ENCODE data around the gene OR10AD1.

The OR10AD1 gene

GRCh38 chr12:48191096-48191495 is 12.0 kb downstream of the OR10AD1 start:
- no peak for DNase-seq (ENCODE audit: low read depth in 4 of 4, low spot score in 1 of 4)

DNA sequence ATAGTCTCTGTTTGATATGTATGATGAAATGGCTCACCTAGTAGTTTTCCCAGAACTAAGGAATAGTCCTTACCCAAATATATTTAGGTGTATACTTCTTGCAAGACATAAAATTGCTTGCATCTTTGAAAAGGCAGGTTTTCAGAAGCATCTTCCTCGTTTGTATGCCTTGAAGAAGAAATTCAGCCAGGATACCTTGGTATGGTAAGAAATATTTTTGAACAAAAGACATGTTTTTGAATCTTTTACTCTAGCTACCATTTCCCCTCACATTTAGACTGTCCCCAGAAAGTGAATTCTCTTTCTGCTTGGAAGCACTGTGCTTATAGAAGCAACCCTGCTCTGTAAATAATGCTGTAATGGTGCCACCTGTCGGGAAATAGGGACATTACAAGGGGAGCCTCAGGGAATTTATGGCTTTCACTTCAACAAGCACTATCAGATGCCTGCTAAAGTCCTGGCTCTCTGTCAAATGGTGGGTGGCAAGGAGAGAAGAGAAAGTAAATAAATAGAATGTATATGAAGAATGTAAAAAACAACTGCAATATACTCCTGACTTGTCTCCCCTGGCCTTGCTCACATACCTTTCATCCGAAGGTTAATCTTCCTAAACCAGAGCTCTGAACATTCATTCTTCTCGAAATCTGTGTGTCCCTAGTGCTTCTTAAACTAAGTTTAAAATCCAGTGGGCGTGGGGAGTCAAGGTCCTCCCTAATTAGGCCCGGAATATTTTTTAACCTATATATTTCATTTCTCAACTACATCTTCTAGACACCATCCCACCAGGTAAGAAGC is 13.6 kb downstream of the OR10AD1 start:
- peak in 3 of 4 experiments; percentile 39 to 66 (median 55) for DNase-seq (ENCODE audit: low read depth in 4 of 4, low spot score in 1 of 4)

DNA sequence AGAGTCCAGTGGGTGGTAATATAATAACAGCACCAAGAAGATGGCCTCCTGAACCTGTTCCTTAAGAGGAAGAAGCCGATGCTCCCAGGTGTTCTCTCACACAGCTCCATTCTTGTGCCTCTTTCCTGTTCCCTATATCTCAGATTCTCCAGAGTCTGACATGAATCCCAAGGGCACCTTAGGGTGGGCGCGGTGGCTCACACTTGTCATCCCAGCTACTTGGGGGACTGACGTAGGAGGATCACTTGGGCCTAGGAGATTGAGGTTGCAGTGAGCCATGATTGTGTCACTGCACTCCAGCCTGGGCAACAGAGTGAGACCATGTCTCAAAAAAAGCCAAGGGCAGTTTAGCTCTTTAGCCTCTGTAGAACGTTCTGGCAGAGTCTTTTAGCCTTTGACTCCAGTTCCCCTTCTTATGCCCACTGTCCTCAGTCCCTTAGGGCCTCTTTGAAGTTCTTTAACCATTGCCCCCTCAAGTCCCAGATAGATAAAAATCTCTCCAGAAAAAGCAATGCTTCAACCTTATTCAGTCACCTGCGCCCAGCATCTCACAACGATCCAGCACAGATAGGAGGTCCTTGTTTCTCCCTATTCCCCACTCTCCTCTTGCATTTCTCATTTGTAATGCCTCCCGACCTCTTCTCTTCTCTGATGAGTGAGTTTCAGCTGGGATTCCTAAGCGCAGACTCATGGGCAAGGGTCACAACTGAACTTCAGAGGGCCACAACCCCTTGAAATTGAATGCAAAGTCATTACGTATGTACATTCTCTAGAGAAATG is 15.0 kb downstream of the OR10AD1 start:
- DNase-seq (ENCODE audit: low read depth in 4 of 4, low spot score in 1 of 4): no peak

GRCh38 chr12:48185181-48185919 is 17.7 kb downstream of the OR10AD1 start:
- DNase-seq (ENCODE audit: low read depth in 4 of 4, low spot score in 1 of 4): no peak

GRCh38 chr12:48184549-48184922 is 18.6 kb downstream of the OR10AD1 start:
- DNase-seq (ENCODE audit: low read depth in 4 of 4, low spot score in 1 of 4): no peak

GRCh38 chr12:48183876-48184548 is 19.1 kb downstream of the OR10AD1 start:
- no peak for DNase-seq (ENCODE audit: low read depth in 4 of 4, low spot score in 1 of 4)

GRCh38 chr12:48183091-48183875 is 19.8 kb downstream of the OR10AD1 start, which contains the start of gene CCDC184:
Gene CCDC184, plus strand, starts transcription at chr12:48183644. Its CDS starts 479 bp downstream, at chr12:48184123.
- peak in 3 of 4 experiments; percentile 28 to 61 (median 52) for DNase-seq (ENCODE audit: low read depth in 4 of 4, low spot score in 1 of 4)

GRCh38 chr12:48182631-48183030 is 20.5 kb downstream of the OR10AD1 start:
- no peak for DNase-seq (ENCODE audit: low read depth in 4 of 4, low spot score in 1 of 4)

GRCh38 chr12:48180857-48181495 is 22.1 kb downstream of the OR10AD1 start:
- DNase-seq (ENCODE audit: low read depth in 4 of 4, low spot score in 1 of 4): no peak

DNA sequence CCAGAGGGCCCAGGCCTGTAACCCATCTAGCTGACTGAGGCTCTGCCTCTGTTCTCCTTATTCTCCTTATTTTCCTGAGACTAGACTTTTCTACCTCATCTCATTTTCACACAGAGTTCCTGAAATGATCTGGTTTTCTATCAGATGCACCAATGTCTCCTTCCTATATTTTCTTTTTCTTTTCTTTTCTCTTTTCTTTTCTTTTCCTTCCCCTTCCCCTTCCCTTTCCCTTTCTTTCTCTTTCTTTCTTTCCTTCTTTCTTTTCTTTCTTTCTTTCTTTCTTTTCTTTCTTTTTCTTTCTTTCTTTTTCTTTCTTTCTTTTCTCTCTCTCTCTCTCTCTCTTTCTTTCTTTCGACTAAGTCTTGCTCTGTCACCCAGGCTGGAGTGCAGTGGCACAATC is 22.7 kb downstream of the OR10AD1 start:
- no peak for DNase-seq (ENCODE audit: low read depth in 4 of 4, low spot score in 1 of 4)

DNA sequence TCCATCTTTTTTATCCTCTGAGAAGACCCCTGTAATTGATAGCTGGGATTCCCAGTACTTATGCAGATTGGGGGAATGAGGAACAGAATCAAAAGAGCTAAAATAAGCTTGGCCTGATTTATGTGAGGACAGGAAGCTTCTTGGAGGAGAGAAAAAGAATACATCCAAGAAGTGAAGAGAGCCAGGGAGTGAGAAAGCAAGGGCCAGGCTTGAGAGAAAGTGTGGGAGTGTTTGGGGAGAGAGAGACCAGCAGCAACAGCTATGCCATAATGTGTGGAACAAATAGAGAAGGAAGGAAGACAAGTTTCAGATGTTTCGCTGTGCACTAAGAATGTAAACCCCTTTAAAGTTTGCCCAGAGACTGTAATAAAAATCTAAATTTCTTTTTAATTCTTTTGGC is 23.6 kb downstream of the OR10AD1 start:
- DNase-seq (ENCODE audit: low read depth in 4 of 4, low spot score in 1 of 4): no peak

DNA sequence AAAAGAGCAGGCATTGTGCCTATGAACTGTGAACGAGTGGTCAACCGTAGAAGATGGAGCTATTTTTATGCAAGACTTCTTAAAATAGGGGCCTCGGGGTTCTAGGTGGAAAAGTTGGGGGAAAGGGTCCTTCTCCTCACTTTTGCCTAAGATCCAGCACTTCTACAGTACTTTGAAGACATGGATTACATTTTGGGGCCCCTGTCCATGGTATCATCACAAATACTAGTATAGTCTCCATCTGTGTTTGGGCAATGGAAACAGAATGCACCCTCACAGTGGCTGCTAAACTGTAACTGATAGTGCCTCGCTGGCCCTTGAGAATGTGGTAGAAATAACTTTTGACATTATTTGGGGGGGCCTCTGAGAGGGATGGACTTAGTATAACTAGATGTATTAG is 25.1 kb downstream of the OR10AD1 start:
- no peak for DNase-seq (ENCODE audit: low read depth in 4 of 4, low spot score in 1 of 4)

- no peak for DNase-seq (ENCODE audit: low read depth in 4 of 4, low spot score in 1 of 4)
These were observed 26.7 kb downstream of the OR10AD1 start for GRCh38 chr12:48176417-48176751.

GRCh38 chr12:48175613-48176416 is 27.3 kb downstream of the OR10AD1 start:
- no peak for DNase-seq (ENCODE audit: low read depth in 4 of 4, low spot score in 1 of 4)

DNA sequence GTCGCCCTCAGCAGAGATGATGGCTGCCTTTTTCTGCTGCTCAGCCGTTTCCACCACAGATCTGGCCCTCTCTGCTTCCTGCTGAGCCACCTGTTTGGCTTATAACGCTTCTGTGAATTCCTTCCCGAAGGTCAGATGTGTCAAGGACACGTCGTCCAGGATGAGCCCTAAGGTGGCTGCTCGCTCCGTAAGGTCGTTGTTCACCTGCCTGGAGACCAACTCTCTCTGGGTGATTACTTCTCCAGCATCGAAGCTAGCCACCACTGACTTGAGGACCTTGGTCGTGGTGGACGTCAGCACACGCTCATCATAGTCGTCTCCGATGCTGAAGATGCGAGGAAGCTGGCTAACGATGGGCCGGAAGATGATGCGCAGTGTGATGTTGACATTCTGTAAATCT is 34.1 kb downstream of the OR10AD1 start:
- DNase-seq (ENCODE audit: low read depth in 4 of 4, low spot score in 1 of 4): no peak

GRCh38 chr12:48165089-48165981 is 37.8 kb downstream of the OR10AD1 start:
- DNase-seq (ENCODE audit: low read depth in 4 of 4, low spot score in 1 of 4): peak in 1 of 4 experiments; percentile 28

DNA sequence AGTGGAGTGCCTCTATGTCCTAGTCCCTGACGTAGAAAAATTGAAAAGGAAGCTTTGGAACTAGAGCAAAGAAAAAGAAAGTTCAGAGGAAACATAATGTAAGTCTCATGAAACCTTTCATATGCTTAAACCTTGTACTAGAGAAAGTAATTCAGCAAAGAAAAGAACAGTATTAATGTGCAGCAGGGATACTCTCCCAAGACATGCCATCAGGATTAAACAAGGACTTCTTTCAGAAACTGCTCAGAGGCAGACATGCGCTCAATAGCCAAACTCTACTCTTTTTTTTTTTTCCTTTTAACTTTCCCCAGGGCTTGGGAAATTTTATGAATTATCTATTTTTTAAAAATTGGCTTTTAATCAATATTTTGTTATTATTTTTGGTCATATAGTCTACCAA is 38.6 kb downstream of the OR10AD1 start:
- no peak for DNase-seq (ENCODE audit: low read depth in 4 of 4, low spot score in 1 of 4)

- DNase-seq (ENCODE audit: low read depth in 4 of 4, low spot score in 1 of 4): no peak
These were observed 39.8 kb downstream of the OR10AD1 start for GRCh38 chr12:48163150-48163747.
